Measurements from ENCODE around the gene PRKCA.

Gene PRKCA

GRCh38 chr17:66364508-66364907 lies 62.1 kb downstream of the PRKCA start:
- TF ChIP-seq TOX (CRISPR knock-in tag; IDR thresholded peaks at IDR 0.05; ENCODE audit: borderline replicate concordance): no peak
- no peak for TF ChIP-seq CSDC2 (CRISPR knock-in tag; IDR thresholded peaks at IDR 0.05)
- TF ChIP-seq OSR1 (CRISPR knock-in tag; IDR thresholded peaks at IDR 0.05): no peak
- no peak for TF ChIP-seq SNAI2 (CRISPR knock-in tag; IDR thresholded peaks at IDR 0.05)
- ATAC-seq: 0 out of 3 replicates have a peak, but pooled peaks have one; percentile 5

- ATAC-seq: peak; percentile 46
- TF ChIP-seq PPARA (CRISPR knock-in tag; IDR thresholded peaks at IDR 0.05; ENCODE audit: borderline replicate concordance): no peak
- TF ChIP-seq CREB5 (CRISPR knock-in tag; IDR thresholded peaks at IDR 0.05; ENCODE audit: low read depth): no peak
- no peak for TF ChIP-seq PATZ1 (CRISPR knock-in tag; IDR thresholded peaks at IDR 0.05; ENCODE audit: borderline replicate concordance)
- TF ChIP-seq CSRNP3 (CRISPR knock-in tag; IDR thresholded peaks at IDR 0.05): no peak
- no peak for TF ChIP-seq ZC3H10 (CRISPR knock-in tag; IDR thresholded peaks at IDR 0.05)
- no peak for TF ChIP-seq TCF4 (CRISPR knock-in tag; IDR thresholded peaks at IDR 0.05; ENCODE audit: borderline replicate concordance)
- no peak for TF ChIP-seq BACH2 (CRISPR knock-in tag; IDR thresholded peaks at IDR 0.05; ENCODE audit: borderline replicate concordance)
- TF ChIP-seq GLIS3 (CRISPR knock-in tag; IDR thresholded peaks at IDR 0.05): no peak
- TF ChIP-seq ISL1 (CRISPR knock-in tag; IDR thresholded peaks at IDR 0.05): no peak
- TF ChIP-seq TOX (CRISPR knock-in tag; IDR thresholded peaks at IDR 0.05; ENCODE audit: borderline replicate concordance): no peak
- TF ChIP-seq SNAI2 (CRISPR knock-in tag; IDR thresholded peaks at IDR 0.05): no peak
- TF ChIP-seq CSDC2 (CRISPR knock-in tag; IDR thresholded peaks at IDR 0.05): no peak
- TF ChIP-seq ZNF8 (CRISPR knock-in tag; IDR thresholded peaks at IDR 0.05): no peak
- TF ChIP-seq ZNF565 (CRISPR knock-in tag; conservative IDR thresholded peaks at IDR 0.05; ENCODE audit: low read depth): no peak
- no peak for TF ChIP-seq TSHZ2 (CRISPR knock-in tag; IDR thresholded peaks at IDR 0.05)
- TF ChIP-seq ARNTL (CRISPR knock-in tag; IDR thresholded peaks at IDR 0.05; ENCODE audit: borderline replicate concordance, low read depth): no peak
- no peak for TF ChIP-seq ZNF70 (CRISPR knock-in tag; IDR thresholded peaks at IDR 0.05)
- no peak for TF ChIP-seq OSR1 (CRISPR knock-in tag; IDR thresholded peaks at IDR 0.05)
Observed at GRCh38 chr17:66364990-66365490, 62.6 kb downstream of the PRKCA start.

GRCh38 chr17:66365903-66366302 lies 63.5 kb downstream of the PRKCA start:
- no peak; the same call in 2 of the 3 replicates for ATAC-seq
- TF ChIP-seq TOX (CRISPR knock-in tag; IDR thresholded peaks at IDR 0.05; ENCODE audit: borderline replicate concordance): no peak
- TF ChIP-seq CSRNP3 (CRISPR knock-in tag; IDR thresholded peaks at IDR 0.05): no peak
- TF ChIP-seq PATZ1 (CRISPR knock-in tag; IDR thresholded peaks at IDR 0.05; ENCODE audit: borderline replicate concordance): 0 out of 2 replicates have a peak, but pooled peaks have one; percentile 11
- no peak for TF ChIP-seq ZFP3 (CRISPR knock-in tag; IDR thresholded peaks at IDR 0.05)
- peak; percentile 77; the same call in 1 of the 2 replicates for TF ChIP-seq TCF4 (CRISPR knock-in tag; IDR thresholded peaks at IDR 0.05; ENCODE audit: borderline replicate concordance)
- TF ChIP-seq TSHZ2 (CRISPR knock-in tag; IDR thresholded peaks at IDR 0.05): 0 out of 2 replicates have a peak, but pooled peaks have one; percentile 28
- peak; percentile 85 for TF ChIP-seq ISL1 (CRISPR knock-in tag; IDR thresholded peaks at IDR 0.05)
- TF ChIP-seq ZNF70 (CRISPR knock-in tag; IDR thresholded peaks at IDR 0.05): no peak
- TF ChIP-seq CSDC2 (CRISPR knock-in tag; IDR thresholded peaks at IDR 0.05): no peak
- TF ChIP-seq PPARA (CRISPR knock-in tag; IDR thresholded peaks at IDR 0.05; ENCODE audit: borderline replicate concordance): no peak
- no peak for TF ChIP-seq GLIS3 (CRISPR knock-in tag; IDR thresholded peaks at IDR 0.05)
